Mesendoderm (in vitro differentiated cells): ENCODE data around the gene STRN4.

Experiments used
- DNase-seq: peaks from one replicate; pipeline ENCODE4 v3.0.0; 2013
- H2AK5ac ChIP-seq: 2 replicates; pipeline ENCODE4 v1.6.1; 2013; ENCODE audit warnings: low read length, inconsistent platforms
- H2BK120ac ChIP-seq: 2 replicates; pipeline ENCODE4 v1.6.1; 2013; ENCODE audit warnings: low read depth, mild to moderate bottlenecking, low read length, moderate library complexity, mixed read lengths
- H2BK15ac ChIP-seq: replicated peaks from 2 replicates; pipeline ENCODE4 v1.6.1; 2013; ENCODE audit warnings: low read depth, mild to moderate bottlenecking, moderate library complexity
- H2BK5ac ChIP-seq: 2 replicates; pipeline ENCODE4 v1.6.1; 2013; ENCODE audit warnings: low read length, inconsistent platforms
- H3K18ac ChIP-seq: 2 replicates; pipeline ENCODE4 v1.6.1; 2013; ENCODE audit warnings: mild to moderate bottlenecking, low read length, mixed read lengths
- H3K23ac ChIP-seq: one replicate; pipeline ENCODE4 v1.6.1; 2013; ENCODE audit warnings: low read length
- H3K27ac ChIP-seq: 2 replicates; pipeline ENCODE4 v1.5.1; 2013; ENCODE audit warnings: low read depth, mild to moderate bottlenecking, inconsistent platforms, low read length, moderate library complexity
- H3K27me3 ChIP-seq: 2 replicates; pipeline ENCODE4 v1.6.1; 2013; ENCODE audit warnings: low read length, control low read depth, mild to moderate bottlenecking, inconsistent platforms; ENCODE audit not compliant: insufficient read depth, poor library complexity
- H3K36me3 ChIP-seq: 2 replicates; pipeline ENCODE4 v1.6.1; 2013; ENCODE audit warnings: low read length, inconsistent platforms; ENCODE audit not compliant: control insufficient read depth, insufficient read depth
- H3K4ac ChIP-seq: one replicate; pipeline ENCODE4 v1.6.1; 2013; ENCODE audit warnings: low read depth, mild to moderate bottlenecking, low read length, moderate library complexity
- H3K4me1 ChIP-seq: 2 replicates; pipeline ENCODE4 v1.6.1; 2013; ENCODE audit warnings: low read depth, low read length, inconsistent platforms; ENCODE audit not compliant: control insufficient read depth
- H3K4me2 ChIP-seq: 2 replicates; pipeline ENCODE4 v1.6.1; 2013; ENCODE audit warnings: low read length
- H3K4me3 ChIP-seq: 2 replicates; pipeline ENCODE4 v1.5.1; 2013; ENCODE audit warnings: mild to moderate bottlenecking, low read length
- H3K56ac ChIP-seq: one replicate; pipeline ENCODE4 v1.6.1; 2013; ENCODE audit warnings: low read length
- H3K79me1 ChIP-seq: 2 replicates; pipeline ENCODE4 v1.6.1; 2013; ENCODE audit warnings: low read length, inconsistent platforms
- H3K79me2 ChIP-seq: 2 replicates; pipeline ENCODE4 v1.6.1; 2013; ENCODE audit warnings: mild to moderate bottlenecking, low read length; ENCODE audit not compliant: control insufficient read depth, insufficient read depth
- H3K9ac ChIP-seq: 2 replicates; pipeline ENCODE4 v1.6.1; 2013; ENCODE audit warnings: low read length, inconsistent platforms
- H4K5ac ChIP-seq: one replicate; pipeline ENCODE4 v1.6.1; 2013; ENCODE audit warnings: low read length
- H4K8ac ChIP-seq: one replicate; pipeline ENCODE4 v1.6.1; 2013; ENCODE audit warnings: low read depth, mild to moderate bottlenecking, control low read depth, low read length, moderate library complexity
- WGBS: extraction: QIAGEN DNeasy Blood & Tissue Kit; methylation state at CpG from one replicate; pipeline ENCODE4 v1.1.7; 2013; ENCODE audit warnings: low lambda C conversion rate, missing lambda C conversion rate; ENCODE audit not compliant: insufficient coverage; ENCODE audit errors: extremely low coverage; 5-methylcytosine and 5-hydroxymethylcytosine counted together

STRN4 gene

GRCh38 chr19:46692918-46693722, 53.1 kb downstream of the STRN4 start:
- no peak overlapping the region for H2BK120ac ChIP-seq
- H3K79me2 ChIP-seq: peaks cover 1% of the 10 kb centered on the region
- peaks cover 16% of the 10 kb centered on the region for H3K36me3 ChIP-seq
- no peaks in the 10 kb centered on the region for H3K4me1 ChIP-seq
- no CpG with 5 or more reads among the region's 4 CpGs for WGBS
- H3K27ac ChIP-seq: no peak overlapping the region
- H3K56ac ChIP-seq: no peak overlapping the region
- H3K9ac ChIP-seq: no peak overlapping the region
- no peak overlapping the region for H3K4me3 ChIP-seq
- H2BK15ac ChIP-seq: no peak overlapping the region
- no peak overlapping the region for H4K5ac ChIP-seq
- H3K27me3 ChIP-seq: no peaks in the 10 kb centered on the region
- H2BK5ac ChIP-seq: no peak overlapping the region
- no peak overlapping the region for H2AK5ac ChIP-seq
- H3K79me1 ChIP-seq: peaks cover 2% of the 10 kb centered on the region
- H3K23ac ChIP-seq: no peak overlapping the region
- H3K4me2 ChIP-seq: no peak overlapping the region
- no peak overlapping the region for H3K18ac ChIP-seq
- no peak for DNase-seq
- no peak overlapping the region for H3K4ac ChIP-seq
- no peak overlapping the region for H4K8ac ChIP-seq

GRCh38 chr19:46691948-46692347, 54.3 kb downstream of the STRN4 start:
- Histone ChIP-seq H2AK5ac (no peak overlapping the region), H4K5ac (no peak overlapping the region), H4K8ac (no peak overlapping the region), H3K79me2 (peaks cover 1% of the 10 kb centered on the region), H3K4me3 (no peak overlapping the region), H3K4me2 (no peak overlapping the region), H2BK120ac (no peak overlapping the region), H3K27me3 (no peaks in the 10 kb centered on the region), H3K23ac (no peak overlapping the region), H3K4ac (no peak overlapping the region), H3K56ac (no peak overlapping the region), H3K36me3 (peaks cover 24% of the 10 kb centered on the region), H2BK15ac (no peak overlapping the region), H3K4me1 (no peaks in the 10 kb centered on the region), H3K79me1 (peaks cover 2% of the 10 kb centered on the region), H3K27ac (no peak overlapping the region), H2BK5ac (no peak overlapping the region), H3K9ac (no peak overlapping the region), H3K18ac (no peak overlapping the region)
- no peak for DNase-seq
- WGBS: no CpG with 5 or more reads among the region's 2 CpGs

GRCh38 chr19:46691104-46691503, 55.1 kb downstream of the STRN4 start:
- H3K9ac ChIP-seq: no peak overlapping the region
- no peaks in the 10 kb centered on the region for H3K27me3 ChIP-seq
- no peak overlapping the region for H3K4me3 ChIP-seq
- H4K8ac ChIP-seq: no peak overlapping the region
- H4K5ac ChIP-seq: no peak overlapping the region
- no peak overlapping the region for H2BK5ac ChIP-seq
- H3K27ac ChIP-seq: no peak overlapping the region
- H3K79me1 ChIP-seq: peaks cover 2% of the 10 kb centered on the region
- no peak for DNase-seq
- H2AK5ac ChIP-seq: no peak overlapping the region
- no peak overlapping the region for H3K4ac ChIP-seq
- H3K36me3 ChIP-seq: peaks cover 24% of the 10 kb centered on the region
- H3K56ac ChIP-seq: no peak overlapping the region
- no peak overlapping the region for H2BK120ac ChIP-seq
- H3K4me1 ChIP-seq: no peaks in the 10 kb centered on the region
- no peak overlapping the region for H3K23ac ChIP-seq
- no peak overlapping the region for H2BK15ac ChIP-seq
- peaks cover 1% of the 10 kb centered on the region for H3K79me2 ChIP-seq
- no peak overlapping the region for H3K18ac ChIP-seq
- H3K4me2 ChIP-seq: no peak overlapping the region
- WGBS: no CpG with 5 or more reads among the region's 2 CpGs

GRCh38 chr19:46689358-46689757, 56.9 kb downstream of the STRN4 start:
- Histone ChIP-seq H3K4ac (no peak overlapping the region), H3K18ac (no peak overlapping the region), H4K8ac (no peak overlapping the region), H3K79me1 (no peaks in the 10 kb centered on the region), H3K4me1 (no peaks in the 10 kb centered on the region), H3K4me2 (no peak overlapping the region), H3K4me3 (no peak overlapping the region), H2BK5ac (no peak overlapping the region), H2AK5ac (no peak overlapping the region), H3K23ac (no peak overlapping the region), H3K27ac (no peak overlapping the region), H4K5ac (no peak overlapping the region), H2BK15ac (no peak overlapping the region), H2BK120ac (no peak overlapping the region), H3K79me2 (no peaks in the 10 kb centered on the region), H3K56ac (no peak overlapping the region), H3K27me3 (no peaks in the 10 kb centered on the region), H3K36me3 (peaks cover 29% of the 10 kb centered on the region), H3K9ac (no peak overlapping the region)
- DNase-seq: no peak
- no CpG with 5 or more reads among the region's 14 CpGs for WGBS

- Histone ChIP-seq H3K36me3 (peaks cover 22% of the 10 kb centered on the region), H3K4me1 (no peaks in the 10 kb centered on the region)
- no CpG with 5 or more reads among the region's 6 CpGs for WGBS
Measured at GRCh38 chr19:46687438-46688145, 58.7 kb downstream of the STRN4 start.

More at GRCh38 chr19:46687438-46688145, 58.7 kb downstream of the STRN4 start:
- no peak overlapping the region for H3K9ac ChIP-seq
- H2BK15ac ChIP-seq: no peak overlapping the region
- no peak overlapping the region for H3K56ac ChIP-seq
- H4K5ac ChIP-seq: no peak overlapping the region
- H2BK5ac ChIP-seq: no peak overlapping the region
- no peaks in the 10 kb centered on the region for H3K27me3 ChIP-seq
- H3K27ac ChIP-seq: no peak overlapping the region
- no peak overlapping the region for H3K4ac ChIP-seq
- no peak for DNase-seq
- H2BK120ac ChIP-seq: no peak overlapping the region
- H3K18ac ChIP-seq: no peak overlapping the region
- H3K23ac ChIP-seq: no peak overlapping the region
- no peaks in the 10 kb centered on the region for H3K79me1 ChIP-seq
- H4K8ac ChIP-seq: no peak overlapping the region
- H3K4me2 ChIP-seq: no peak overlapping the region
- H2AK5ac ChIP-seq: no peak overlapping the region
- no peaks in the 10 kb centered on the region for H3K79me2 ChIP-seq
- H3K4me3 ChIP-seq: no peak overlapping the region
